Endodermal cell (in vitro differentiated cells): ENCODE measurements around the gene TRMT2A. TPM values are rescaled to one million over a fixed set of nuclear protein-coding genes. Genes with fewer than 3 reads are reported as not detected.

Experiments used
- DNase-seq: peaks from one replicate; pipeline ENCODE4 v3.0.0-alpha.2; 2017
- H3K27ac ChIP-seq: 2 replicates; pipeline ENCODE4 v1.5.1; 2013; ENCODE audit warnings: mild to moderate bottlenecking, low read depth, low read length, moderate library complexity
- H3K27me3 ChIP-seq: 2 replicates; pipeline ENCODE4 v1.6.1; 2013; ENCODE audit warnings: mild to moderate bottlenecking, low read length, moderate library complexity; ENCODE audit not compliant: insufficient read depth, control insufficient read depth, poor library complexity, severe bottlenecking
- H3K36me3 ChIP-seq: 2 replicates; pipeline ENCODE4 v1.7.0; 2013; ENCODE audit warnings: mild to moderate bottlenecking, low read length, moderate library complexity; ENCODE audit not compliant: control insufficient read depth, insufficient read depth
- H3K4me1 ChIP-seq: one replicate; pipeline ENCODE4 v1.7.0; 2013; ENCODE audit warnings: low read length; ENCODE audit not compliant: control insufficient read depth, insufficient read depth
- H3K4me3 ChIP-seq: 2 replicates; pipeline ENCODE4 v1.5.1; 2013; ENCODE audit warnings: mild to moderate bottlenecking, low read length, moderate library complexity
- H3K9ac ChIP-seq: 2 replicates; pipeline ENCODE4 v1.6.1; 2013; ENCODE audit warnings: mild to moderate bottlenecking, low read length, moderate library complexity; ENCODE audit not compliant: poor library complexity, severe bottlenecking; ENCODE audit errors: extremely low read depth
- H3K9me3 ChIP-seq: 2 replicates; pipeline ENCODE4 v1.6.1; 2013; ENCODE audit warnings: mild to moderate bottlenecking, low read length, moderate library complexity; ENCODE audit not compliant: control insufficient read depth
- H3K27ac Mint-ChIP-seq: 2 replicates; pipeline ENCODE4 v1.8.0; 2020; ENCODE audit warnings: mixed read lengths
- H3K27me3 Mint-ChIP-seq: 2 replicates; pipeline ENCODE4 v1.8.0; 2021; ENCODE audit warnings: mild to moderate bottlenecking, mixed read lengths; ENCODE audit not compliant: insufficient read depth
- H3K36me3 Mint-ChIP-seq: 2 replicates; pipeline ENCODE4 v1.8.0; 2020; ENCODE audit warnings: low read depth, mixed read lengths
- H3K4me1 Mint-ChIP-seq: 2 replicates; pipeline ENCODE4 v1.8.0; 2020; ENCODE audit warnings: mixed read lengths
- H3K4me3 Mint-ChIP-seq: 2 replicates; pipeline ENCODE4 v1.8.0; 2020; ENCODE audit warnings: mild to moderate bottlenecking, moderate library complexity, mixed read lengths
- H3K9me3 Mint-ChIP-seq: 2 replicates; pipeline ENCODE4 v1.8.0; 2020; ENCODE audit warnings: mild to moderate bottlenecking, mixed read lengths
- WGBS, 2 experiments: methylation state at CpG; one replicate each; pipeline versions ENCODE4 v1.1.5 to v1.1.7; 2013; ENCODE audit warnings: missing lambda C conversion rate in 2 of 2, mixed read lengths in 1 of 2; ENCODE audit not compliant: insufficient coverage in 1 of 2, insufficient read length in 1 of 2; 5-methylcytosine and 5-hydroxymethylcytosine counted together
- total RNA-seq, 2 donors: library from RNA; stranded (reverse); fragmentation: NEBNext Ultra II Directional in 1 of 2; extraction: Animal tissue kit (Norgen Biotek cat#: 25700) in 1 of 2; gene quantifications; 2 replicates in 1 of 2; 3 replicates in 1 of 2; pipeline ENCODE4 v1.2.1, GENCODE V29; 2021
- TF ChIP-seq, protein P1 (sequence below): fragments of 200-600 bp; sonication (generic); conservative IDR thresholded peaks from 2 replicates; pipeline ENCODE4 v1.5.0; 2021; ENCODE audit warnings: antibody characterized with exemption, mild to moderate bottlenecking

Gene TRMT2A
- total RNA-seq, 2 donors from 2014 or later = 45.6 to 55.2 TPM

DNA sequence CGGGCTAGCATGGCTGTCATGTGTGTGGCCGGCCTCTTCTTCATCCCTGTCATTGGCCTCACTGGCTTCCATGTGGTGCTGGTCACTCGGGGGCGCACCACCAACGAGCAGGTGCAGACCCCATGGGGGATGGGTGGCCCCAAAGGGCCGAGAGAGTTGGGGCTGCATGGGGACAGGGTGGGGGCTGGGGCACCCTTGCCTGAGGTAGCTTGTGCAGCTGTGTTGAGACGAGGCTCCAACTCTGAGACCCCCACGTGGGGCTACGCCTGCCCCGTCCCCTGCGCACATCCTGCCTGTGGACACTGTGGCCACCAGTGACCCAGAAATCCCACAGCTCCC lies 23.1 kb upstream of the TRMT2A start:
- Histone ChIP-seq H3K4me1 (no peaks in the 10 kb centered on the region), H3K9me3 (no peaks in the 10 kb centered on the region), H3K36me3 (peaks cover 7% of the 10 kb centered on the region), H3K9ac (no peak overlapping the region), H3K4me3 (no peak overlapping the region), H3K27ac (no peak overlapping the region), H3K27me3 (no peaks in the 10 kb centered on the region)
- Mint-ChIP-seq H3K36me3 (peaks cover 7% of the 10 kb centered on the region), H3K27ac (no peak overlapping the region), H3K27me3 (no peaks in the 10 kb centered on the region), H3K9me3 (no peaks in the 10 kb centered on the region), H3K4me3 (no peak overlapping the region), H3K4me1 (no peaks in the 10 kb centered on the region)
- no peak for DNase-seq
- TF ChIP-seq, protein P1, sequence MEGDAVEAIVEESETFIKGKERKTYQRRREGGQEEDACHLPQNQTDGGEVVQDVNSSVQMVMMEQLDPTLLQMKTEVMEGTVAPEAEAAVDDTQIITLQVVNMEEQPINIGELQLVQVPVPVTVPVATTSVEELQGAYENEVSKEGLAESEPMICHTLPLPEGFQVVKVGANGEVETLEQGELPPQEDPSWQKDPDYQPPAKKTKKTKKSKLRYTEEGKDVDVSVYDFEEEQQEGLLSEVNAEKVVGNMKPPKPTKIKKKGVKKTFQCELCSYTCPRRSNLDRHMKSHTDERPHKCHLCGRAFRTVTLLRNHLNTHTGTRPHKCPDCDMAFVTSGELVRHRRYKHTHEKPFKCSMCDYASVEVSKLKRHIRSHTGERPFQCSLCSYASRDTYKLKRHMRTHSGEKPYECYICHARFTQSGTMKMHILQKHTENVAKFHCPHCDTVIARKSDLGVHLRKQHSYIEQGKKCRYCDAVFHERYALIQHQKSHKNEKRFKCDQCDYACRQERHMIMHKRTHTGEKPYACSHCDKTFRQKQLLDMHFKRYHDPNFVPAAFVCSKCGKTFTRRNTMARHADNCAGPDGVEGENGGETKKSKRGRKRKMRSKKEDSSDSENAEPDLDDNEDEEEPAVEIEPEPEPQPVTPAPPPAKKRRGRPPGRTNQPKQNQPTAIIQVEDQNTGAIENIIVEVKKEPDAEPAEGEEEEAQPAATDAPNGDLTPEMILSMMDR = no peak
- WGBS, 2 experiments = 93 to 96% methylated on average over 8 to 11 of the region's 11 CpGs

DNA sequence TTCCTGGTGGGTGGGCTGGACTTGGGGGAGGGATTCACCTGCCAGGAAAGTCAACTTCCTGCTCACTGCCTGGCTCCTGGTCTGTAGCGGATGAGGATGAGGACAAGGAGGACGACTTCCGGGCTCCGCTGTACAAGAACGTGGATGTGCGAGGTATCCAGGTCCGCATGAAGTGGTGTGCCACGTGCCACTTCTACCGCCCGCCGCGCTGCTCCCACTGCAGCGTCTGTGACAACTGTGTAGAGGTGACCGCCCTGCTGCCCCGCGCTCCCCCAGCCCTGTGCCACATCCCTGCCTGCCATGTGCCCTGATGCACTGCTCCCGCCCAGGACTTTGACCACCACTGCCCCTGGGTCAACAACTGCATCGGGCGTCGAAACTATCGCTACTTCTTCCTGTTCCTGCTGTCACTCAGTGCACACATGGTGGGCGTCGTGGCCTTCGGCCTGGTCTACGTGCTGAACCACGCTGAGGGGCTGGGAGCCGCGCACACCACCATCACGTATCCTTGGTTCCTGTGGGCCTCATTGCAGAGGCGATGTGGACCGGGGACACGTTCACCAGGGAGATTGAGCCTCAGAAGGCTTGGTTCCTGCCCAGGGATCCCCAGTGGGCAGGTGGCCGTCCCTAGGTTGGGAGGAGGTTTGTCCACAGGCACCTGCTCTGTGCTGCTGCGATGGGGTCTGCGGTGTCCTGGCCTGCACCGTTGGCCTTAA lies 22.5 kb upstream of the TRMT2A start:
- H3K9ac ChIP-seq = no peak overlapping the region
- Mint-ChIP-seq H3K9me3 (no peaks in the 10 kb centered on the region), H3K4me3 (no peak overlapping the region), H3K36me3 (peaks cover 7% of the 10 kb centered on the region), H3K27ac (no peak overlapping the region), H3K27me3 (no peaks in the 10 kb centered on the region), H3K4me1 (no peaks in the 10 kb centered on the region)
- H3K4me1 ChIP-seq = no peaks in the 10 kb centered on the region
- H3K36me3 ChIP-seq = peaks cover 7% of the 10 kb centered on the region
- WGBS, 2 experiments = 96 to 97% methylated on average over 35 to 36 of the region's 36 CpGs
- H3K9me3 ChIP-seq = no peaks in the 10 kb centered on the region
- no peak overlapping the region for H3K27ac ChIP-seq
- TF ChIP-seq, protein P1 = no peak
- DNase-seq = no peak
- no peak overlapping the region for H3K4me3 ChIP-seq
- H3K27me3 ChIP-seq = no peaks in the 10 kb centered on the region

DNA sequence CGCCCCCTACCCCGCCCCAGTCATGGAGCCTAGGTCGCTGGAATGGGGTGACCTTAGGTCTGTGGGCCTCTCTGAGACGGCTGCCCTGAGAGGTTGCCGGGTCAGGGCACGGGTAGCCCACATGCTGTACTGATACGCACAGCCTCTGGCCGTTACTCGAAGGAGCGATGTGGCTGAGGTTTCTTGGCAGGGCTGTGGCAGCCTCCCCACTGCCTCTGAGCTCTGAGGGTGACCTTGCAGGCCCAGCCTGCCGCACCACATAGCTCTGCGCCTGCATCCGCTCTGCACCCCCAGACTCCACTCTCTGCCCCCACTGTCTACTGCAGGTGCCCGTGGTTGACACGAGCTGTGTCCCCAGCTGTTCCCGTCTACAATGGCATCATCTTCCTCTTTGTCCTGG lies 21.8 kb upstream of the TRMT2A start:
- Mint-ChIP-seq H3K27ac (no peak overlapping the region), H3K27me3 (no peaks in the 10 kb centered on the region), H3K4me3 (no peak overlapping the region), H3K9me3 (no peaks in the 10 kb centered on the region), H3K4me1 (no peaks in the 10 kb centered on the region), H3K36me3 (peaks cover 7% of the 10 kb centered on the region)
- whole genome bisulfite sequencing, 2 experiments = 92 to 95% methylated on average over 12 to 16 of the region's 16 CpGs
- Histone ChIP-seq H3K27me3 (no peaks in the 10 kb centered on the region), H3K4me1 (no peaks in the 10 kb centered on the region), H3K4me3 (no peak overlapping the region), H3K36me3 (peaks cover 7% of the 10 kb centered on the region), H3K9ac (no peak overlapping the region), H3K9me3 (no peaks in the 10 kb centered on the region), H3K27ac (no peak overlapping the region)
- DNase-seq = no peak
- TF ChIP-seq, protein P1 = no peak
